ENCODE data around the gene TRIM33. TPM values are rescaled to one million over a fixed set of nuclear protein-coding genes. Genes with fewer than 3 reads are reported as not detected.

Gene TRIM33
- total RNA-seq, 4 donors from 2014 or later = 41.5 to 98.2 (median 52.0) TPM

DNA sequence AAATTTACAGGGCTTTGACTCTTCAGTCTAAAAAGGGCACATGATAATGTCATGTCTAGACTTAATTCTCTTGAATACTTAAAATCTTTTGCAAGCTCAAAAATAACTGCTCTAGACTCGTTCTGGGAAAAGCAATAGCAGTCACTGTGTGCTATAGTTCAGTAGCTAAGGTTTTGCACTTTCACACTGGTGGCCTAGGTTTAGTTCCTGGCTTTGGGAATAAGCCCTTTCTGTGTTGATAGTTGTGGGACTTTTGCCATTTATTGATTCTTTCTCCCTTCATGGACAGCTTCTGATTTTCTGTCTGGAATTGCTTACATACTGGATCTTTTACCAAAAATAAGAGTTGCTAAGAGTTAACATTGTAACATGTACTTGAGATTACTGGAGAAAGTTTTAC, 151.2 kb downstream of the TRIM33 start:
- no peaks in the 10 kb centered on the region for H3K36me3 ChIP-seq
- no peaks in the 10 kb centered on the region for H3K4me1 ChIP-seq
- no peak for DNase-seq
- peaks cover 0 to 21% (median 6%) of the 10 kb centered on the region in 4 donors for H3K9me3 ChIP-seq
- H3K4me3 ChIP-seq = no peak overlapping the region
- H3K27me3 ChIP-seq = no peaks in the 10 kb centered on the region
- TF ChIP-seq POLR2A (IDR thresholded peaks at IDR 0.05) = no peak
- TF ChIP-seq, protein P1, sequence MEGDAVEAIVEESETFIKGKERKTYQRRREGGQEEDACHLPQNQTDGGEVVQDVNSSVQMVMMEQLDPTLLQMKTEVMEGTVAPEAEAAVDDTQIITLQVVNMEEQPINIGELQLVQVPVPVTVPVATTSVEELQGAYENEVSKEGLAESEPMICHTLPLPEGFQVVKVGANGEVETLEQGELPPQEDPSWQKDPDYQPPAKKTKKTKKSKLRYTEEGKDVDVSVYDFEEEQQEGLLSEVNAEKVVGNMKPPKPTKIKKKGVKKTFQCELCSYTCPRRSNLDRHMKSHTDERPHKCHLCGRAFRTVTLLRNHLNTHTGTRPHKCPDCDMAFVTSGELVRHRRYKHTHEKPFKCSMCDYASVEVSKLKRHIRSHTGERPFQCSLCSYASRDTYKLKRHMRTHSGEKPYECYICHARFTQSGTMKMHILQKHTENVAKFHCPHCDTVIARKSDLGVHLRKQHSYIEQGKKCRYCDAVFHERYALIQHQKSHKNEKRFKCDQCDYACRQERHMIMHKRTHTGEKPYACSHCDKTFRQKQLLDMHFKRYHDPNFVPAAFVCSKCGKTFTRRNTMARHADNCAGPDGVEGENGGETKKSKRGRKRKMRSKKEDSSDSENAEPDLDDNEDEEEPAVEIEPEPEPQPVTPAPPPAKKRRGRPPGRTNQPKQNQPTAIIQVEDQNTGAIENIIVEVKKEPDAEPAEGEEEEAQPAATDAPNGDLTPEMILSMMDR (IDR thresholded peaks at IDR 0.05) = no peak
- H3K27ac ChIP-seq = no peak overlapping the region

GRCh38 chr1:114355240-114355639, 155.8 kb downstream of the TRIM33 start:
- no peaks in the 10 kb centered on the region for H3K27me3 ChIP-seq
- DNase-seq = no peak
- TF ChIP-seq, protein P1 (IDR thresholded peaks at IDR 0.05) = no peak
- TF ChIP-seq POLR2A (IDR thresholded peaks at IDR 0.05) = no peak
- no peaks in the 10 kb centered on the region for H3K36me3 ChIP-seq
- no peak overlapping the region for H3K4me3 ChIP-seq
- no peaks in the 10 kb centered on the region for H3K4me1 ChIP-seq
- H3K27ac ChIP-seq = no peak overlapping the region
- H3K9me3 ChIP-seq = no peaks in the 10 kb centered on the region

DNA sequence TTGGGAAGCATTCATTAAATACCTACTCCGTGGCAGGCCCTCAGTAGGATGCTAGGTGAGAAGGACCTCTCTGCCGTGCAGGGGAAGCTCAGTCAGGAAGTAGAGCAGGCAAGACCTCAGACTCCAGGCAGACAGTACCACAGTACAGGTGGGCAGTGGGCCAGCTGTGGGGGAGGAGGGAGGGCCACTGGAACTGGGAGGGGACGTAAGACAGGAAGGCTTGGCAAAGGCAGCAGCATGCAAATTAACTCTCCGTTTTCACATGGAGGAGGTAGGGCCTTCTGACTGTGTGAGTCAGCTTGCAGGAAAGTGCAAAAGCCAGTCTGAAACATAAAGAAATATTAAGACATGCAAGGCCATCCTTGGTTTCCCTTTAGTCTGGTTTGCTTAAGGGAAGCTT, 157.7 kb downstream of the TRIM33 start:
- no peak overlapping the region for H3K4me3 ChIP-seq
- no peaks in the 10 kb centered on the region for H3K4me1 ChIP-seq
- no peaks in the 10 kb centered on the region for H3K27me3 ChIP-seq
- H3K36me3 ChIP-seq = no peaks in the 10 kb centered on the region
- no peak for DNase-seq
- no peak for TF ChIP-seq POLR2A (IDR thresholded peaks at IDR 0.05)
- TF ChIP-seq, protein P1 (IDR thresholded peaks at IDR 0.05) = no peak
- H3K9me3 ChIP-seq = no peaks in the 10 kb centered on the region
- H3K27ac ChIP-seq = no peak overlapping the region

DNA sequence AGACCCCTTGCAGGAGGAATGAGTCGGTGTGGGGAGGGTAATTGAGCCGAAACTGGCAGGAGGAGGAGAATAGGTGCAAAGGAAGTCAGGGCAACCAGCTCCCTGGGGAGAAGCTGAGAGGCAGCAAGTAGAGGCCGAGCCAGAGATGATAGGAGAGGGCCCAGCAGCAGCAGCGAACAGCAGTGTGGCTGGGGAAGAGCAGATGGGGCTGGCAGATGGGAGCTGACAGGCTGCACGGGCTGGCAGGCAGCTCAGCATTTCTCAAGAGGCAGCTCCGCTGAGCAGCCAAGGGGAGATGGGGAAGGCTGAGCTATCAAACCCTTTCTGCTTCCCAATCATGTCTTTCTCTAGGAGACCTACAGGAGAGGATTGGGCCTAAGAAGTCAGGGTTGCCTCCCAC, 158.2 kb downstream of the TRIM33 start:
- TF ChIP-seq POLR2A (IDR thresholded peaks at IDR 0.05) = no peak
- TF ChIP-seq, protein P1 (IDR thresholded peaks at IDR 0.05) = no peak
- no peak for DNase-seq
- no peak overlapping the region for H3K27ac ChIP-seq
- no peaks in the 10 kb centered on the region for H3K9me3 ChIP-seq
- no peaks in the 10 kb centered on the region for H3K36me3 ChIP-seq
- no peak overlapping the region for H3K4me3 ChIP-seq
- no peaks in the 10 kb centered on the region for H3K4me1 ChIP-seq
- H3K27me3 ChIP-seq = no peaks in the 10 kb centered on the region

DNA sequence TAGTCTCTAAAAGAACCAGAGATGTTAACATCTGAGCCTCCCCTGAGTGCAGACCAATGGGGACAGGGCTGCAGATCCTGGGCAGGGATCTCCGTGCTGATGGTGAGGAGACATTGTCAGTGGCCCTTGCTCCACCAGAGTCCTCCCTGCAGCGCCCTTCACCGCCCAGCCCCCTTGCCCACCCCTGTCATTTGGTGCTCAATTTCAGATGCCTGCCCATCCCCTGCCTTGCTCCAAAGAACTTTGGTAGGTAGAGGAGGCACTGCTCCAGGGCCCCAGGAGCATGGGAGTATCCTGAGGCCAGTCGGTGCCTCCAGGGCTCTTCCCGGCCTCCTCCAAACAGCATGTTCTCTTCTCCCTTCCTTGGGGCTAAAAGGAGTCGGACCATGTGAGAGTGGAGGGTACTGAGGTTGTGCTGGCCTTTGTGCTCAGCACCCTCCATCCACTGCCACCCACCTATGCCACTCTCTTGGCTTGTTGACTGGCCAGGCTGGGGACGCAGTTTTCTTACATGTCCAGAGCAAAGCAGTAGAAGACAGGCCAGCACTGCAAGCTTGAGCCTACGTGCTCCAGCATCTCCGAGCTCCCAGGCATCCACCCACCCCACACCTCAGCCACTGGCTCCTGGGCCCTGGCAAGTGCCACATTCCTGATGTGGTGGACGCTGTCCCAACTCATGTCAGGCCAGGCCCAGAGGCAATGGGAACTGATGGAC, 160.1 kb downstream of the TRIM33 start:
- DNase-seq = no peak
- peaks cover 0 to 9% (median 4%) of the 10 kb centered on the region in 4 donors for H3K4me1 ChIP-seq
- H3K4me3 ChIP-seq = no peak overlapping the region
- no peaks in the 10 kb centered on the region for H3K9me3 ChIP-seq
- no peaks in the 10 kb centered on the region for H3K36me3 ChIP-seq
- TF ChIP-seq, protein P1 (IDR thresholded peaks at IDR 0.05) = no peak
- TF ChIP-seq POLR2A (IDR thresholded peaks at IDR 0.05) = no peak
- no peak overlapping the region for H3K27ac ChIP-seq
- no peaks in the 10 kb centered on the region for H3K27me3 ChIP-seq

Measured in Peyer's patch (tissue), 4 donors.